K562 (cell line): Measurements from ENCODE around the gene NCOA3. TPM values are rescaled to one million over a fixed set of nuclear protein-coding genes. Genes with fewer than 3 reads are reported as not detected.

Source experiments
- ATAC-seq: fragments of 200-7000 bp; cut with Tn5 transposase; 3 replicates; pipeline ENCODE4 v1.9.1; 2020; ENCODE audit warnings: moderate library complexity
- BruUV-seq: library from RNA; stranded (reverse); fragments of 400-500 nt; replicated peaks from 2 replicates; lab custom pipeline; 2021; lab: Mats Ljungman, UMichigan
- CTCF ChIA-PET: fragments of 300-600 bp; formaldehyde crosslinking; extraction: SDS; loops from one replicate; lab custom pipeline; 2021; ENCODE audit warnings: low intra/inter-chr PET ratio; lab: Yijun Ruan, JAX
- POLR2A ChIA-PET: fragments of 300-600, 350-650 bp; sonication (Branson Sonifier 250); formaldehyde crosslinking; extraction: SDS; loops from one replicate; lab custom pipeline; 2021; ENCODE audit warnings: antibody characterized with exemption, inconsistent platforms; lab: Yijun Ruan, JAX
- DNase-seq, 4 experiments: peaks; one replicate each; pipeline versions ENCODE4 v3.0.0 to v3.0.0-alpha.2; 2011 to 2018; ENCODE audit warnings: low spot score in 3 of 4, mixed read lengths in 3 of 4; ENCODE audit errors: extremely low read depth in 1 of 4
- FAIRE-seq: peaks from 2 replicates; lab custom pipeline; 2011; peaks lifted over from hg19 to GRCh38; lab: Jason Lieb, UNC
- H2AFZ ChIP-seq: 2 replicates; pipeline ENCODE4 v1.6.0; 2011; ENCODE audit warnings: low read depth, low read length, control low read depth, inconsistent platforms
- H3K27ac ChIP-seq: fragments of 200-600 bp; 3 replicates; pipeline ENCODE4 v1.8.0; 2011; ENCODE audit warnings: low read depth, mild to moderate bottlenecking, control low read depth, inconsistent platforms, low read length, moderate library complexity, mixed read lengths; ENCODE audit errors: extremely low read depth
- H3K27me3 ChIP-seq, 2 experiments: fragments of 300-600 bp in 1 of 2; 2 replicates in 1 of 2; 3 replicates in 1 of 2; pipeline versions ENCODE4 v1.6.0 to v1.8.0; 2011; ENCODE audit warnings: inconsistent platforms in 2 of 2, low read length in 2 of 2, mild to moderate bottlenecking in 1 of 2, mixed read lengths in 1 of 2, moderate library complexity in 1 of 2; ENCODE audit not compliant: control insufficient read depth in 2 of 2, insufficient read depth in 2 of 2
- H3K36me3 ChIP-seq: fragments of 300-600 bp; 3 replicates; pipeline ENCODE4 v1.8.0; 2011; ENCODE audit warnings: mild to moderate bottlenecking, low read length, inconsistent platforms; ENCODE audit not compliant: control insufficient read depth, insufficient read depth
- H3K4me1 ChIP-seq, 2 experiments: fragments of 200-600 bp in 1 of 2; replicated peaks in 1 of 2; 2 replicates in 1 of 2; 3 replicates in 1 of 2; pipeline versions ENCODE4 v1.5.1 to v1.8.0; 2011; ENCODE audit warnings: inconsistent platforms in 2 of 2, low read length in 2 of 2, mild to moderate bottlenecking in 1 of 2, mixed read lengths in 1 of 2, moderate library complexity in 1 of 2; ENCODE audit not compliant: control insufficient read depth in 2 of 2, insufficient read depth in 2 of 2
- H3K4me2 ChIP-seq: 2 replicates; pipeline ENCODE4 v1.6.1; 2011; ENCODE audit warnings: low read length, control low read depth, inconsistent platforms, mixed read lengths; ENCODE audit not compliant: insufficient read depth
- H3K4me3 ChIP-seq: fragments of 200-600 bp; sonication (generic), shearing (Covaris generic); 2 replicates; pipeline ENCODE4 v1.5.1; 2016; ENCODE audit warnings: control low read depth, inconsistent platforms
- H3K79me2 ChIP-seq: fragments of 200-600 bp; 3 replicates; pipeline ENCODE4 v1.8.0; 2011; ENCODE audit warnings: low read length, inconsistent platforms; ENCODE audit not compliant: control insufficient read depth, insufficient read depth
- H3K9ac ChIP-seq, 2 experiments: 2 replicates each; pipeline versions ENCODE4 v1.6.0 to v1.6.1; 2011; ENCODE audit warnings: low read depth in 2 of 2, low read length in 2 of 2, control low read depth in 1 of 2, inconsistent platforms in 1 of 2, mild to moderate bottlenecking in 1 of 2, mixed read lengths in 1 of 2; ENCODE audit not compliant: insufficient read depth in 1 of 2
- H3K9me1 ChIP-seq: one replicate; pipeline ENCODE4 v1.6.0; 2011; ENCODE audit warnings: inconsistent platforms, mild to moderate bottlenecking, low read length, moderate library complexity; ENCODE audit not compliant: control insufficient read depth, insufficient read depth
- H3K9me3 ChIP-seq: replicated peaks from 2 replicates; pipeline ENCODE4 v1.5.1; 2011; ENCODE audit warnings: low read depth, low read length, inconsistent platforms; ENCODE audit not compliant: control insufficient read depth, insufficient read depth
- H4K20me1 ChIP-seq: replicated peaks from 2 replicates; pipeline ENCODE4 v1.6.1; 2011; ENCODE audit warnings: low read length, inconsistent platforms, mixed read lengths; ENCODE audit not compliant: control insufficient read depth, insufficient read depth
- BCOR ChIP-seq: fragments of 450-650 bp; IDR thresholded peaks from 2 replicates; pipeline ENCODE4 v1.6.1; 2016
- CEBPB ChIP-seq: fragments of 450-650 bp; IDR thresholded peaks from 2 replicates; pipeline ENCODE4 v1.6.1; 2016; ENCODE audit warnings: missing genetic modification characterization, missing compliant biosample characterization
- CHD4 ChIP-seq: fragments of 200-600 bp; sonication (generic); IDR thresholded peaks from 3 replicates; pipeline ENCODE4 v1.6.1; 2012; ENCODE audit warnings: low read depth, mild to moderate bottlenecking, mixed read lengths, low read length, inconsistent platforms; ENCODE audit not compliant: insufficient read depth, insufficient replicate concordance, poor library complexity, severe bottlenecking
- E4F1 ChIP-seq: fragments of 250-450 bp; sonication (Bioruptor Pico); IDR thresholded peaks from 2 replicates; pipeline ENCODE4 v1.5.0; 2021; ENCODE audit warnings: mild to moderate bottlenecking, borderline replicate concordance
- FOXP4 ChIP-seq: sonication (generic); formaldehyde crosslinking; IDR thresholded peaks from 2 replicates; pipeline ENCODE4 v1.8.0; 2022; ENCODE audit warnings: mild to moderate bottlenecking, missing genetic modification reagents, borderline replicate concordance
- HDAC3 ChIP-seq: fragments of 450-650 bp; IDR thresholded peaks from 2 replicates; pipeline ENCODE4 v1.6.1; 2018; ENCODE audit warnings: borderline replicate concordance, mild to moderate bottlenecking, moderate library complexity; ENCODE audit not compliant: partially characterized antibody
- POLR3A ChIP-seq: IDR thresholded peaks from 2 replicates; pipeline ENCODE4 v1.6.1; 2011; ENCODE audit warnings: borderline replicate concordance, mild to moderate bottlenecking, moderate library complexity; ENCODE audit not compliant: insufficient read length, insufficient read depth; ENCODE audit errors: extremely low read depth
- TEAD1 ChIP-seq, 2 experiments: fragments of 450-650 bp in 1 of 2; sonication (generic) in 1 of 2; formaldehyde crosslinking; IDR thresholded peaks; 2 replicates each; pipeline versions ENCODE4 v1.4.0 to v1.8.0; 2020 to 2022; ENCODE audit warnings: mild to moderate bottlenecking in 2 of 2, missing genetic modification reagents in 1 of 2
- USF2 ChIP-seq: sonication (generic); formaldehyde crosslinking; IDR thresholded peaks from 2 replicates; pipeline ENCODE4 v1.5.0; 2020; ENCODE audit warnings: missing genetic modification reagents
- ZBTB11 ChIP-seq, 3 experiments: fragments of 200-800 bp in 1 of 3; fragments of 250-450 bp in 1 of 3; fragments of 450-650 bp in 1 of 3; sonication (Bioruptor Pico) in 1 of 3; sonication (Bioruptor generic) in 1 of 3; formaldehyde crosslinking in 1 of 3; IDR thresholded peaks; 2 replicates each; pipeline versions ENCODE4 v1.6.1 to v1.8.0; 2016 to 2022; ENCODE audit warnings: mild to moderate bottlenecking in 2 of 3, missing genetic modification characterization in 2 of 3, missing compliant biosample characterization in 1 of 3, moderate library complexity in 1 of 3
- WGBS: fragments of 100-300 bp; shearing (Covaris generic); methylation state at CpG from one replicate; pipeline ENCODE4 v1.1.6; 2016; ENCODE audit warnings: low coverage, mixed read lengths; ENCODE audit not compliant: insufficient coverage; ENCODE audit errors: missing lambda C conversion rate; 5-methylcytosine and 5-hydroxymethylcytosine counted together
- in situ Hi-C: fragments of 300-500 bp; cut with MboI; formaldehyde crosslinking; loops from 4 replicates; pipeline ENCODE4 v1.15.0; 2018; ENCODE audit warnings: inconsistent platforms, mixed read lengths
- intact Hi-C: fragments of 100-400 bp; cut with micrococcal nuclease; formaldehyde crosslinking; loops from 2 replicates; pipeline ENCODE4 v1.14.2; 2022
- polyA plus RNA-seq, 8 experiments: library from polyadenylated mRNA; depleted of rRNA in 4 of 8; stranded (reverse) in 5 of 8; unstranded in 3 of 8; fragments of >200 nt; fragmentation: Nextera tagmentation in 2 of 8; fragmentation: Illumina TruSeq in 1 of 8; extraction: Ambion mirVana in 2 of 8; extraction: Trizol in 1 of 8; gene quantifications; 2 replicates each; pipeline versions ENCODE4 v1.2.1 to v1.2.3, GENCODE V29; 2011 to 2014; ENCODE audit warnings: inconsistent platforms in 1 of 8, missing spikeins in 1 of 8
- total RNA-seq, 7 experiments: library from RNA; depleted of rRNA in 6 of 7; stranded (reverse); fragments of >200 nt in 6 of 7; fragmentation: Illumina TruSeq in 2 of 7; extraction: Trizol in 2 of 7; gene quantifications; 2 replicates each; pipeline versions ENCODE4 v1.2.1 to v1.2.3, GENCODE V29; 2011 to 2021; ENCODE audit warnings: low replicate concordance in 1 of 7

NCOA3 gene
- total and polyA plus RNA-seq, 9 of the 15 experiments (the other 6 are each of a cell fraction or from before 2014, with no cell fraction given), result 3.2 to 24.3 (median 14.4) TPM

- TF ChIP-seq E4F1 (CRISPR knock-in tag) (no peak), POLR3A (no peak)
Observed at GRCh38 chr20:47669152-47669425, 167.4 kb downstream of the NCOA3 start (continued).

GRCh38 chr20:47669489-47669888 lies 167.8 kb downstream of the NCOA3 start:
- FAIRE-seq, result no peak

More at GRCh38 chr20:47669489-47669888, 167.8 kb downstream of the NCOA3 start:
- Histone ChIP-seq H3K9me1 (no peaks in the 10 kb centered on the region), H3K4me2 (no peak overlapping the region), H3K9me3 (no peaks in the 10 kb centered on the region), H3K79me2 (no peaks in the 10 kb centered on the region), H3K36me3 (no peaks in the 10 kb centered on the region), H3K4me3 (no peak overlapping the region), H3K4me1 (peaks cover 0 to 13% of the 10 kb centered on the region in 2 experiments; a peak in 1 of 5 replicates), H3K27ac (no peak overlapping the region), H4K20me1 (peaks cover 16% of the 10 kb centered on the region), H3K27me3 (peaks cover 78 to 97% of the 10 kb centered on the region in 2 experiments), H3K9ac (no peak overlapping the region), H2AFZ (no peak overlapping the region)
- no TSS peak for BruUV-seq
- in situ Hi-C loops, result no loop called here
- ChIA-PET CTCF (no interaction called here), POLR2A (interaction anchor here (0.6 kb wide), 1 partner anchor 496 kb away, joined by 3 read pairs; no protein-coding TSS in a partner anchor)
- TF ChIP-seq CEBPB (tag), result no peak
- TF ChIP-seq CHD4, result no peak
- TF ChIP-seq BCOR, result no peak
- TF ChIP-seq HDAC3, result no peak
- TF ChIP-seq TEAD1 (CRISPR knock-in tag; IDR thresholded peaks at IDR 0.05), result no peak
- TF ChIP-seq USF2 (CRISPR knock-in tag), result 0 out of 2 replicates have a peak, but pooled peaks have one; percentile 35
- no peak for TF ChIP-seq FOXP4
- TF ChIP-seq ZBTB11 (CRISPR knock-in tag; IDR thresholded peaks at IDR 0.05), result peak in 1 of 3 experiments; percentile 79; a peak in 2 of 6 replicates
- ATAC-seq (no peak), DNase-seq (no peak)
- WGBS, result 0% methylated on average over 4 of the region's 4 CpGs
- intact Hi-C loops, result no loop called here
